Measurements from ENCODE around the gene TMEM88. TPM values are rescaled to one million over a fixed set of nuclear protein-coding genes. Genes with fewer than 3 reads are reported as not detected.

Gene TMEM88
- total RNA-seq, 1 experiment from 2014 or later, result 11.3 TPM

- H3T11ph ChIP-seq (ENCODE audit: low read length), result no peak overlapping the region
- H3K27me3 Mint-ChIP-seq (ENCODE audit: low read depth), result peaks cover 30% of the 10 kb centered on the region
- no peaks in the 10 kb centered on the region for H3K9me3 ChIP-seq (ENCODE audit: control insufficient read depth, low read depth, low read length)
- peaks cover 28% of the 10 kb centered on the region; the same call in 1 of the 2 replicates for H3K27me3 ChIP-seq (ENCODE audit: insufficient read depth, low read length)
- no peak overlapping the region for H3K4ac ChIP-seq (ENCODE audit: low read depth, low read length)
- peak overlapping the region; percentile 89 to 94 for H3K4me3 Mint-ChIP-seq
- H3K4me1 ChIP-seq (ENCODE audit: insufficient read depth, low read length), result no peaks in the 10 kb centered on the region; the same call in 1 of the 2 replicates
- H3K27ac ChIP-seq (ENCODE audit: insufficient read length, low read depth, low read length), result no peak overlapping the region
- DNase-seq, result peak; percentile 96
- no peak overlapping the region for H3K18ac ChIP-seq (ENCODE audit: insufficient read length, low read depth, low read length)
- peaks cover 33% of the 10 kb centered on the region for H3K23me2 ChIP-seq (ENCODE audit: insufficient read length, low read depth, low read length, poor library complexity, severe bottlenecking)
- peak overlapping the region; percentile 97 for H3K4me2 ChIP-seq (ENCODE audit: insufficient read depth, insufficient read length, low read length)
- H2BK20ac ChIP-seq (ENCODE audit: low read depth, low read length, poor library complexity, severe bottlenecking), result no peak overlapping the region
- no peaks in the 10 kb centered on the region for H3K79me1 ChIP-seq (ENCODE audit: insufficient read depth, low read depth, low read length, poor library complexity, severe bottlenecking)
- no peaks in the 10 kb centered on the region; a peak in 1 of 5 replicates for H3K9me3 Mint-ChIP-seq
- H4K5ac ChIP-seq (ENCODE audit: insufficient read length, low read depth, low read length), result no peak overlapping the region
- H2BK15ac ChIP-seq (ENCODE audit: low read depth, low read length), result no peak overlapping the region
- H4K20me1 ChIP-seq (ENCODE audit: control insufficient read depth, insufficient read depth, insufficient read length), result no peaks in the 10 kb centered on the region
- no peak overlapping the region for H3K23ac ChIP-seq (ENCODE audit: insufficient read length, low read depth, low read length)
- H2BK5ac ChIP-seq (ENCODE audit: insufficient read length, low read length), result no peak overlapping the region
- H2BK12ac ChIP-seq (ENCODE audit: insufficient read length, low read depth, low read length), result no peak overlapping the region
- TF ChIP-seq CTCF (conservative IDR thresholded peaks at IDR 0.05), result no peak
- peak overlapping the region; percentile 34 for H3K9ac ChIP-seq (ENCODE audit: extremely low read depth, insufficient read length, low read length)
- H4K8ac ChIP-seq (replicated peaks; ENCODE audit: insufficient read length, low read depth, low read length), result no peak overlapping the region
- no peak overlapping the region for H2BK120ac ChIP-seq (ENCODE audit: low read depth, low read length, poor library complexity, severe bottlenecking)
- WGBS (ENCODE audit: extremely low coverage, insufficient read length, low lambda C conversion rate), result no CpG with 5 or more reads among the region's 46 CpGs
- H3K36me3 Mint-ChIP-seq (ENCODE audit: insufficient read depth in 1 of 3, low read depth in 3 of 3), result peaks cover 4 to 22% (median 13%) of the 10 kb centered on the region in 3 experiments; a peak in 6 of 7 replicates
- H2AK5ac ChIP-seq (ENCODE audit: insufficient read length, low read length), result no peak overlapping the region
- peak overlapping the region; percentile 85 to 98 (median 92); a peak in 4 of 7 replicates for H3K27ac Mint-ChIP-seq
- no peaks in the 10 kb centered on the region for H3K79me2 ChIP-seq (ENCODE audit: insufficient read depth, low read length)
- no peak overlapping the region for H3K56ac ChIP-seq (ENCODE audit: insufficient read length, low read depth, low read length)
- H2AFZ ChIP-seq (ENCODE audit: low read length), result no peak overlapping the region
- H3K14ac ChIP-seq (ENCODE audit: insufficient read depth, low read length), result no peak overlapping the region
- peaks cover 40 to 57% of the 10 kb centered on the region in 2 experiments for H3K4me1 Mint-ChIP-seq
- no peak overlapping the region for H4K91ac ChIP-seq (ENCODE audit: insufficient read length, low read depth, low read length)
Observed at GRCh38 chr17:7841915-7842379, 12.9 kb upstream of the TMEM88 start.
